Fibroblast of lung (primary cell): ENCODE data around the gene C1QTNF9B. TPM values are rescaled to one million over a fixed set of nuclear protein-coding genes. Genes with fewer than 3 reads are reported as not detected.

Experiments used
- DNase-seq, 2 donors: peaks; one replicate each; pipeline versions ENCODE4 v3.0.0 to v3.0.0-alpha.2; 2010; ENCODE audit warnings: low read depth in 2 of 2
- H2AFZ ChIP-seq: 2 replicates; pipeline ENCODE4 v1.5.1; 2012; ENCODE audit warnings: low read length, control low read depth, inconsistent platforms
- H3K27ac ChIP-seq: 2 replicates; pipeline ENCODE4 v1.5.1; 2011; ENCODE audit warnings: low read length, control low read depth; ENCODE audit not compliant: insufficient read depth
- H3K27me3 ChIP-seq: 2 replicates; pipeline ENCODE4 v1.5.1; 2011; ENCODE audit warnings: mild to moderate bottlenecking, low read length; ENCODE audit not compliant: control insufficient read depth, insufficient read depth
- H3K36me3 ChIP-seq: 2 replicates; pipeline ENCODE4 v1.5.1; 2011; ENCODE audit warnings: low read length; ENCODE audit not compliant: control insufficient read depth, insufficient read depth
- H3K4me1 ChIP-seq: 2 replicates; pipeline ENCODE4 v1.5.1; 2011; ENCODE audit warnings: low read length; ENCODE audit not compliant: control insufficient read depth, insufficient read depth; ENCODE audit errors: extremely low read depth
- H3K4me2 ChIP-seq: 2 replicates; pipeline ENCODE4 v1.5.1; 2011; ENCODE audit warnings: low read length, control low read depth; ENCODE audit not compliant: insufficient read depth; ENCODE audit errors: extremely low read depth
- H3K4me3 ChIP-seq, 4 experiments: fragments of 200-600 bp in 1 of 4; sonication (generic) in 1 of 4; replicated peaks in 1 of 4; 2 replicates each; pipeline ENCODE4 v1.5.1; 2011 to 2016; ENCODE audit warnings: low read length in 4 of 4, low read depth in 3 of 4, mild to moderate bottlenecking in 3 of 4, control low read depth in 2 of 4, inconsistent platforms in 1 of 4, mixed read lengths in 1 of 4; ENCODE audit not compliant: insufficient read depth in 1 of 4; ENCODE audit errors: control extremely low read depth in 1 of 4
- H3K79me2 ChIP-seq: 2 replicates; pipeline ENCODE4 v1.5.1; 2012; ENCODE audit warnings: mild to moderate bottlenecking, low read length, inconsistent platforms; ENCODE audit not compliant: control insufficient read depth, insufficient read depth
- H3K9ac ChIP-seq: 2 replicates; pipeline ENCODE4 v1.5.1; 2011; ENCODE audit warnings: mild to moderate bottlenecking, low read length, control low read depth; ENCODE audit not compliant: insufficient read depth
- H3K9me3 ChIP-seq: 2 replicates; pipeline ENCODE4 v1.5.1; 2012; ENCODE audit warnings: low read depth, low read length; ENCODE audit not compliant: control insufficient read depth, insufficient read depth
- H4K20me1 ChIP-seq: 2 replicates; pipeline ENCODE4 v1.5.1; 2011; ENCODE audit warnings: low read length; ENCODE audit not compliant: control insufficient read depth, insufficient read depth; ENCODE audit errors: extremely low read depth
- CTCF ChIP-seq, 2 donors: IDR thresholded peaks in 1 of 2; conservative IDR thresholded peaks in 1 of 2; 1 replicate in 1 of 2; 2 replicates in 1 of 2; pipeline ENCODE4 v1.5.1; 2011 to 2012; ENCODE audit warnings: low read length in 2 of 2, control low read depth in 1 of 2, inconsistent platforms in 1 of 2, low read depth in 1 of 2, mild to moderate bottlenecking in 1 of 2
- EZH2 ChIP-seq: IDR thresholded peaks from 2 replicates; pipeline ENCODE4 v1.5.1; 2012; ENCODE audit warnings: low read length, control low read depth, mild to moderate bottlenecking; ENCODE audit errors: missing control alignments
- polyA plus RNA-seq, 2 donors: library from polyadenylated mRNA; depleted of rRNA in 1 of 2; stranded (reverse) in 1 of 2; unstranded in 1 of 2; fragments of >200 nt; gene quantifications; 2 replicates each; pipeline ENCODE4 v1.2.1, GENCODE V29; 2011 to 2012; ENCODE audit warnings: missing spikeins in 1 of 2
- total RNA-seq: library from RNA; depleted of rRNA; stranded (reverse); fragments of >200 nt; gene quantifications from 2 replicates; pipeline ENCODE4 v1.2.1, GENCODE V29; 2014

C1QTNF9B gene
- total and polyA plus RNA-seq, 2 donors (not counting 1 experiment from before 2014, with no cell fraction given): 0.83 to 1.1 TPM

GRCh38 chr13:23849670-23850069 lies 47.6 kb downstream of the C1QTNF9B start:
- no peaks in the 10 kb centered on the region for H3K27me3 ChIP-seq
- no peaks in the 10 kb centered on the region for H3K9me3 ChIP-seq
- H3K4me2 ChIP-seq: no peak overlapping the region
- no peak overlapping the region for H2AFZ ChIP-seq
- H3K79me2 ChIP-seq: no peaks in the 10 kb centered on the region
- no peak overlapping the region for H3K27ac ChIP-seq
- H3K4me3 ChIP-seq: no peak overlapping the region
- no peak for TF ChIP-seq CTCF (conservative IDR thresholded peaks at IDR 0.05 in 1 of 2, IDR thresholded peaks at IDR 0.05 in 1 of 2; ENCODE audit: low read depth in 1 of 2, low read length in 2 of 2)
- TF ChIP-seq EZH2: no peak
- H4K20me1 ChIP-seq: no peaks in the 10 kb centered on the region
- DNase-seq: no peak
- no peak overlapping the region for H3K9ac ChIP-seq
- no peaks in the 10 kb centered on the region for H3K4me1 ChIP-seq
- peaks cover 4% of the 10 kb centered on the region for H3K36me3 ChIP-seq

GRCh38 chr13:23848646-23849141 lies 48.6 kb downstream of the C1QTNF9B start:
- no peak overlapping the region for H3K4me2 ChIP-seq

DNA sequence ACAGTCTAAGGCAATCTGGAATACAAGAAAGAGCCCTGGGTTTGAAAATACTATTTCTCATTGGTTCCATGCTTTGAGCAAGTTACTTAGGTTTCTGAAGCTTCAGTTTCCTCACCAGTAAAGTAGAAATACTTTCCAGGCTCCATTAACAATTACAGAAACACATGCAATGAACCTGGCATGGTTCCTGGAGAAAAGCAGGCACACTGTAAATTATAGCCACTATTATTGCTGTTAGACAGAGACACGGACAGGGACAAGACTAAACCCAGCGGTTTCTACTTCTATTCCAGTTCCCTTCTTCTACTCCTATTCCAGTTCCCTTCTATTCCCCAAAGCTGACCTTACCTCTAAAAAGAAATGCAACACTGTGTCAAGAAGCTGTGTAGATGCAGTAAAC lies 49.3 kb downstream of the C1QTNF9B start:
- H4K20me1 ChIP-seq: no peaks in the 10 kb centered on the region
- H3K9ac ChIP-seq: no peak overlapping the region
- no peak overlapping the region for H3K4me3 ChIP-seq
- no peak for TF ChIP-seq CTCF (conservative IDR thresholded peaks at IDR 0.05 in 1 of 2, IDR thresholded peaks at IDR 0.05 in 1 of 2; ENCODE audit: low read depth in 1 of 2, low read length in 2 of 2)
- TF ChIP-seq EZH2: no peak
- no peaks in the 10 kb centered on the region for H3K27me3 ChIP-seq
- H3K79me2 ChIP-seq: no peaks in the 10 kb centered on the region
- DNase-seq: no peak
- H3K9me3 ChIP-seq: no peaks in the 10 kb centered on the region
- no peak overlapping the region for H2AFZ ChIP-seq
- no peak overlapping the region for H3K27ac ChIP-seq
- peaks cover 4% of the 10 kb centered on the region for H3K36me3 ChIP-seq
- H3K4me2 ChIP-seq: no peak overlapping the region
- H3K4me1 ChIP-seq: no peaks in the 10 kb centered on the region

More at GRCh38 chr13:23848646-23849141, 48.6 kb downstream of the C1QTNF9B start:
- H3K79me2 ChIP-seq: no peaks in the 10 kb centered on the region
- H3K36me3 ChIP-seq: peaks cover 4% of the 10 kb centered on the region
- H3K9ac ChIP-seq: no peak overlapping the region
- TF ChIP-seq CTCF (conservative IDR thresholded peaks at IDR 0.05 in 1 of 2, IDR thresholded peaks at IDR 0.05 in 1 of 2; ENCODE audit: low read depth in 1 of 2, low read length in 2 of 2) (no peak), EZH2 (no peak)
- no peak overlapping the region for H2AFZ ChIP-seq
- DNase-seq: no peak
- H3K4me3 ChIP-seq: no peak overlapping the region
- H3K4me1 ChIP-seq: no peaks in the 10 kb centered on the region
- H4K20me1 ChIP-seq: no peaks in the 10 kb centered on the region
- H3K9me3 ChIP-seq: no peaks in the 10 kb centered on the region
- no peak overlapping the region for H3K27ac ChIP-seq
- no peaks in the 10 kb centered on the region for H3K27me3 ChIP-seq
